GM18519 (cell line): ENCODE data around the gene PI16.
A peak's percentile ranks its signal among the peaks of the same experiment; 100 is the strongest.

Source experiments
- ATAC-seq: cut with Tn5 transposase; IDR thresholded peaks from one replicate; pipeline ENCODE4 v1.9.1; 2021; ENCODE audit warnings: mild to moderate bottlenecking, moderate library complexity; ENCODE audit not compliant: unreplicated experiment, low FRiP score

The PI16 gene

GRCh38 chr6:36954262-36954931 lies at the start of gene PI16:
Gene PI16 (plus strand): TSS chr6:36954738. CDS start chr6:36954761, 23 bp downstream.
- no peak for ATAC-seq

GRCh38 chr6:36904851-36905393 lies 49.6 kb upstream of the PI16 start:
- no peak for ATAC-seq

- no peak for ATAC-seq
Measured at GRCh38 chr6:36906539-36907325, 47.8 kb upstream of the PI16 start.

- ATAC-seq, result no peak
Measured at GRCh38 chr6:36907781-36908180, 46.8 kb upstream of the PI16 start.

GRCh38 chr6:36908747-36909146 lies 45.8 kb upstream of the PI16 start:
- no peak for ATAC-seq

- ATAC-seq, result no peak
Measured at GRCh38 chr6:36912030-36912454, 42.5 kb upstream of the PI16 start.

GRCh38 chr6:36912586-36912985 lies 42.0 kb upstream of the PI16 start:
- ATAC-seq, result peak; percentile 77

GRCh38 chr6:36913082-36913481 lies 41.5 kb upstream of the PI16 start:
- no peak for ATAC-seq

GRCh38 chr6:36914227-36914794 lies 40.2 kb upstream of the PI16 start:
- no peak for ATAC-seq

GRCh38 chr6:36915599-36915998 lies 38.9 kb upstream of the PI16 start:
- no peak for ATAC-seq

- no peak for ATAC-seq
Measured at GRCh38 chr6:36916126-36916525, 38.4 kb upstream of the PI16 start.

- ATAC-seq, result no peak
Measured at GRCh38 chr6:36917541-36918193, 36.9 kb upstream of the PI16 start.

GRCh38 chr6:36920049-36920448 lies 34.5 kb upstream of the PI16 start:
- no peak for ATAC-seq

GRCh38 chr6:36920546-36920945 lies 34.0 kb upstream of the PI16 start:
- no peak for ATAC-seq

- ATAC-seq, result no peak
Measured at GRCh38 chr6:36924131-36924530, 30.4 kb upstream of the PI16 start.

GRCh38 chr6:36924778-36925374 lies 29.7 kb upstream of the PI16 start:
- ATAC-seq, result no peak

GRCh38 chr6:36925809-36926208 lies 28.7 kb upstream of the PI16 start:
- ATAC-seq, result no peak

GRCh38 chr6:36926708-36927513 lies 27.6 kb upstream of the PI16 start:
- no peak for ATAC-seq

- no peak for ATAC-seq
Measured at GRCh38 chr6:36927691-36928546, 26.6 kb upstream of the PI16 start.
